GM18858 (cell line): ENCODE results near the gene NRXN2.

ENCODE experiments used
- ATAC-seq: cut with Tn5 transposase; IDR thresholded peaks from one replicate; pipeline ENCODE4 v1.9.1; 2021; ENCODE audit not compliant: unreplicated experiment

The NRXN2 gene

DNA sequence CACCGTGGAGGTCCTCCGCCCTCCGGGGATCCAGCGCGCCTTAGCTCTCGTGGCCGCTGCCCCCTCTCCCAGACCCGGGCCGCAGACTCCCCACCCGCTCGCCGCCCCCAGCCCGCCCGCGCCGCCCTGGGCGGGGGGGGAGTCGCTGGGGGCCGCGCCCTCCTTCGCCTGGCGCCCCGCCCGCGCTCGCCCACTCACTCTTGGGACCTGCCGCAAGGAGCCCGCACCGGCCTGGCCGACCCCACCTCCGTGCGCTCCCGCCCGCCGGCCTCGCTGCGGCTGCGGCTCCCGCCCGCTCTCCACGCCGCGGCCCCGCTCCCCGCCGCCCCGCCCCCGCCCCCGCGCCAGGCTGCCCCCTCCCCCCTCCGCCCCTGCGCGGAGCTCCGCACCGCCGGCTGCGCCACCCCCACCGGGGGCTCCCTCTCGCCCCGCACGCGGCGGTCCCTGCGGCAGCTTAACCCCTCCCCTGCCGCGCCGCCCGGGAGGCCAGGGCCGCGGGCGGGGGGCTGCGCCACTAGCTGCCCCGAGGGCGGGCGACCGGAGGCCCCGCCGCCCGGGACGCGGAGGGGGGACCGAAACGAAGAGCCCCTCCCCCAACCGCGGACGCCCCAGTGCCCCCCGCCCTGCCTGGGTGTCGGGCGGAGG lies 21.7 kb upstream of the NRXN2 start:
- no peak for ATAC-seq

DNA sequence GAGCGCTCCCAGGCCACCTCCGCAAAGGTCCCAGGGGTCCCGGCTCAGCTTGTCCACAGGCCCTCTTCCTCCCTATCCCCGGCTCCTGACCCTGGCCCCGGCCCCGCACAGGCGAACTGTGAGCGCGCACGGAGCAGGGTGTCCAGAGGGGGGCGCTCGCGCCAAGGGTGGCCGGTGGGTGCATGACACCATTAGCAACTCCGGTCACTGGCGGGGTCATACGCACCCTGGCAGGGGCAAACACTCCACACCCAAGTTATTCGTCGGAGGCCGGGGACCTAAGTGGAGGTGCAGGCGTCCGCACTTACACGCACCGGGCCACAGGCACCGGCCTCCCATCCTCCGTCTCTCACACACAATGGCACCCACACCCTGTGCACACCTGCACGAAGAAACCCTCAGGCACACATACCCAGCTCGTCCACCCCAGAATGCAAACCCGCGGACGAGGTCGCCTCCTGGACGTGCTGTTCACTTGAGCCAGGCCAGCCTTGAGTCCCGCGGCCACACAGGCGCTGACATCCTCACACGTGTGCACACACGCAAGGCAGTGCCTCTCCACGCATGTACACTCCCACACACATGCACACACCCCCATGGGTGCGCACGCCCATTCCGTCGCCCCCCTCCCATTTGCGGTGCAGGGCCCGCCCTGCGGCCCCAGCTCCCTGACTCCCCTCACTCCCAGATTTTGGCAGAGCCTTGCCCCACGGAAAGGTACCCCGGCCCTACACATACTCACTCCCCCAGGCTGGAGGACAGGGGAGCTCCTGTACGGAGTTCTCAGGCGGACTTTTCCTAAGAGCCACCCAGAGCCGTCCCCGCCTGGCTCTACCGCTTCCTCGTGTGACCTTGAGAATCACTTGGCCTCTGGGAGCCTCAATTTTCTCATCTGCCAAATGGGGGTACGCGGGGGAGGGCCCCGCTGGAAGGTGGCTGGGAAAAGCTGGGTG lies 20.9 kb upstream of the NRXN2 start, which contains the start of gene RASGRP2:
Gene RASGRP2, minus strand, starts transcription at position 552 of the 953 bp plus-strand sequence. CDS start 1,276 bp downstream, outside the sequence.
- ATAC-seq: no peak

DNA sequence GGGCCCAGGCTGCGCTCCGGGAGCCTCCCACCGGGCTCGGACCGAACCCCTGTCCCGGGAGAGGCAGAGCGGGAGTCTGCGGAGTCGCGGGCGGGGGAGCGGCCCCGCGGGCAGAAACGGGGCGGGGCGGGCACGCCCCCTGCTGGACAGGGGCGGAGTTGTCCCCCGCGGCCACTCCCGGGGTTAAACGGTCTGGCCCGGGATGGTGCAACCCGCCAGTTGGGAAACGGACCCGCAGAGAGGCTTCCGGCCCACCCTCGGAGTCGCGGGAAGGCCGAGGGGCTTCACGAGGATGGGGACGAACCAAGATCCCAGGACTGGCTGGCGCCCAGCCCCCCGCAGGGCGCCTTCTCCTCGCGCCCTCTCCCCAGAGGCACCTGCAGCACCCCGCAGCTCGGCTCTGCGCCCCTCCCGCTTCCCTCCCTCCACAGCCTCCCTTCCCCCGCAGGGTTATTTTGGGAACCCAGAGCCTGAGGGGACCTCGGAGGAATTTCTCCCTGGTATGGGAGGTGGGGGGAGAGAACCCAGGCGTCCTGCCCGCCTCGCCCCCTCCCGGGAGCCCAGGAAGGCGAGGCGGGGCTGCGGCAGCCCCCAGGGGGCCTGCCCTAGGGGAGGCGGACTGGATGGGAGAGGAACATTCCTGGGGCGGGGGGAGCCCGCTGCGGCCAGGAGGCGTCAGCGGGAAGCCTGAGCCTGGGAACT lies 20.0 kb upstream of the NRXN2 start:
- ATAC-seq: no peak

DNA sequence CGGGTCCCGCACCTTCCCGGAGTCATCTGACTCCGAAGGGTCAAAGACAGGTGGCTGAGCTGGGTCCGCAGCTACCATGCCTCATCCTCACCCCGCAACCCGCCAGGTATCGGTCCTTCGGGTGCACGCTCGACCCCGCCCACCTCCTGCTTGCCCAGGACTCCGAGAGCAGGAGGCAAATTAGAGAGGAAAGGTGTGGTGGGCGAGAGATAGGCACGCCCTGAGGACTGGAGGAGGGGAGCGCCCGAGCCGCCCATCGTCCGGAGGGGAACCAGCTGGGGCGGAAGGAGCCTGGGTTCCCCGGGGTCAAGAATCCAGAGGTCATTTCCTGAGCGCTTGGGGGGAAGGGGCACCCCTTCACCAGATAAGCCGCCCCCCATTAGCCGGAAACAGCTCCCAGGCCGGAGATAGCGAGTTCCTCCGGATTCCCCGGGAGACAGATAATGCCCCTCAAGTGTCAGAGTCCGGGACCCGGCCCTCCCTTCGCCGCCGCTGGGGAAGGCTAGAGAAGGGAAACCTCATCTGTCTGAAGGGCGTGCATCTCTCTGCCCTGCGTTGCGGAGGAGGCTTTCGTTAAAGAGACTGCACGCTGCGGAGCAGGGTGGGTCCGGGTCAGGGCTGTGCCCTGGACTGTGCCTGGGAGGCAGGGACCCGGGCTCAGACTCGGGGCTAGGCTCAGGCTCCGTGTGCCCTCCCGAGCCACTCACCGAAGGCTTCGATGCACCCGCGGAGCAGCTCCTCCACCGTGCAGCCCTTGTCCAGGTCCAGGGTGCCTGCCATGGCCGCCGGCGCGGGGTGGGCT lies 19.3 kb upstream of the NRXN2 start:
- no peak for ATAC-seq

DNA sequence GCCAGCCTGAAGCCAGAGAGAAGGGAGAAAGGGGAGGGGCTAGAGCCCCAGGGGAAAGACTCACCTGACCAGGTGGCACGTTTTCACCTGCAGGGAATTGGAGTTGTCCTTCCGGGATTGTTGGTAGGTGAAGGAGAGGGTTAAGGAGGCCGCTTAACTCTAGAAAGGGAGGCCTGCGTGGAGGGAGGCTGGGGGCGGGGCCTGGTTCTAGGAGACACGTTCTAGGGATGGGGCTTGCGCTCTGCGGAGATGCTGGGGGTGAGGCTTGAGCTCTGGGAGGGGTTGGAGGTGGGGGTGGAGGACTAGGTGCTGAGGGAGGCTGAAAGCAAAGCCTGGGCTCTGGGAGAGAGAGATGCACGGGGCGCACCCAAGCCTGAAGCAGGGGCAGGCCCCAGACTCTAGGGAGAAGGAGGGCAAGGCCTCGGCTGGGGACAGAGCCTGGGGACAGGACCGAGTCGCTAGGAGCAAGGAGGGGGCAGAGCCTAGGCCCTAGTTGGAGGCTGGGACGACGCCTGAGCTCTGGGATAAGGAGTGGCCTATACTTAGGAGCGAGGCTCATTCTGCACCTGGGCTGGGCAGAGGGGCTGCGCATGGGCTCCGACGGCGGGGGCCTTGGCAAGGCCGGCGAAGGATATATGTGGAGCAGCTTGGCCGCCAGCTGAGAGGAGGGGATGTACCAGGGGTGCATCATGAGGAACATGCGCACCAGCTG lies 18.5 kb upstream of the NRXN2 start:
- ATAC-seq: no peak

DNA sequence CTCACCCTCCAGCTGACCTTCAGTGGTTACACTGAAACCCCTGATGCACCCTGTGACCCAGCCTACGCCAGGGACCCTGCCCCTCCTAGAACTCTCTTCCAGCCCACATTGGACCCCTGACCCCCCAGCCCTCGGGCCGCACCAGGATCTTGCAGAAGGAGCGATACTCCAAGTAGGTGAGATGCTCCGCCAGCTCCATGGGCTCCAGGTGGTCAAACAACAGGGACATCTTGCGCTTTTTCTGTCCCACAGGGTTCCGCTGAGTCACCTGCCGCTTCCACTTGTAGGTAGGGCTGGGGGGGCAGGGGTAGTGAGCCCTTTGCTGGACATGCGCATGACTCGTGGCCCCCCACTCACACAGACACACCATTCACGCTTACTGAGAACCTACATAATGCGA lies 16.9 kb upstream of the NRXN2 start:
- no peak for ATAC-seq

DNA sequence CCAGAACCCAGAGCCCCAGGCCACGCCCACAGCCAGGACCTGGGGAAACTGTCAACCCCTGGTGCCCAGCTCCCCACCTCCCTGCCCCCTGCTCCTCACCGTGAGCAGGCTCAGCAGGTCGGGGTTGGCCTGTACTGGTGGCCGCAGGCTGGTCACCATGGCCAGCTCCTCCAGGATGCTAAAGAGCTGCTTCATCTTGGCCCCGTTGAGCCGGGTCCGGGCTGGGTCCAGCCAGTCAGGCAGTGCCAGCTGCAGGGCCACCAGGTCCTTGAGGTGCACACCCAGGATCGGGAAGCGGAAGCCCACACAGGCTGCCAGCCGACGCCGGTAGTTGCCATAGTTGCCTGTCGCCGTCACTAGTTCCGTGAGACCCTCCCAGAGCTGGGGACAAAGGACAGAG lies 13.7 kb upstream of the NRXN2 start:
- no peak for ATAC-seq

DNA sequence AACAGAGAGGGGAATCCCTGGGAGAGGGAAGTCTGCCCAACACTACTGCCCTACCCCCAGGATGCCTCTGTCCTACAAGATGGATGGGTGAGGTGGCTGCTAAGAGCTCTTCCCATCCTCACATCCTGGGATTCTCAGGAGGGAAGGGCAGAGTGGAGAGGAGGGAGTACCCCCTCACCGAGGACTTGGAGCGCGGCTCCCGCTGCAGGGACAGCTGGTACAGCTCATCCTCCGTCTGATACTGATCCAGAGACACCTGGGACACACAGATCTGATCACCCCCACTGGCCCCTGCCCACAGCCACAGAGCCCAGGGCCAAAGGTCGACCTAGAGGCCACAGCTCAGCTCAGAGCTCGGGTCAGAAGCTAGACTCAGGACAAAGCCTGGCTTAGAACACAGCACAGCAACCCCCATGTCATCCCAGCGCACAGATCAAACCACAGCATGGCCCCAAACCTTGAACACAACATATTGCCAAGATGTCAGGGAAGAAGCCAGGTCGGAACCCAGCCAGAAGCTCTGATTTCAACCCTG lies 12.8 kb upstream of the NRXN2 start:
- no peak for ATAC-seq

DNA sequence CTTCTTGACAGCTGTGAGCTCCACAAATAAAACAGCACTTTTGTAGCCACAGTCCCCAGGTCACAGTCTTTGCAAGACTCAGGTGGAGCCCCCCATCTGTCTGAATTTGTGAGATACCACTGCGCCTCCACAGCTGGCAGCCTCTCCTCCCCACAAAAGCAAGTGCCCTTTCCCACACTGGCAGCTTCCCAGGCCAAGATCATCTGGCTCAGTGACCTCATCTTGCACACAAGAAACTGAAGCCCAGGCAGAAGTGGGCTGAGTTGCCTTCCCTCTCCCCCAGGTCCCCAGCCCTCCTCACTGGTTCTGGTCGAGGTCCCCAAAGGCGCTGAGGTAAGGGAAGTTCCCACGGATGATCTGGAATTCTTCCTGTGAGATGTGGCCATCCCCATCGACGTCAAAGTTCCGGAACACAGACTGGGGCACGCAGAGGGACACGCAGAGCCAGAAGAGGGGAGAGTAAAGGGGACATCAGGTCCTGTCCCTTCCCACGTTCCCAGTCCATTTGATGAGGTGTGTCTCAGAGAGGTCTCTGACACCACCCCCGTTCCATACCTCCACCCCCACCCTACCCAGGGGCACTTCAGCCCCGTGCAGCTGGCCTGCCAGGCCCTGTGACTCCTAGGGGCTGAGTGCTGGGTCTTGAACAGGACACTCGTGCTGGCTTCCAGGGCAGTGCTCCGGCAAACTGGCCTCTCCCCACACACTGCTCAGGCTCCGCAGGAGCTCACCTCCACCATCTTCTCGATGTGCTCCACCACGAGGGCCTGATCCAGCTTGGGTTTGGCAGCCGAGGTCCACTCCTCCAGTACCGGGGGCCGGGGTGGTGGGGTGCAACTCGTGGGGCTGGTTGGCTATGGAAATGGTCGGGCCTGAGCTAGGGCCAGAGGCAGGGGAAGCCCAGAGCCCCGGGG lies 12.1 kb upstream of the NRXN2 start:
- no peak for ATAC-seq

DNA sequence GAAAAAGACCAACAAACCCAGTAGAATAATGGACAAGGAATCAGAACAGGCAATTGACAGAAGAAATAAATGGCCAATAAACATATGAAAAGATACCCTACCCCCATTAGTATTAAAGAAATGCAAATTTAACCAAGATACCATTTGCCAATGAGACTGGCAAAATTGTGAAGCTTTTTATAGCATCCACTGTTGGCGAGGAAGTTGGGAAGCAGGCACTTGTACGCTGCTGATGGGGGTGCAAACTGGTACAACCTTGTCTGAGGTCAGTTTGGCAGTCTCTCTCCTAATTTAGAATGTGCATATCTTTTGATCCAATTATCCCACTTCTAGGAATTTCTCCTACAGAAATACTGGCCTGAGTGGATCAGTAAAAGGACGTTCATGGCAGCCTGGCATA lies 8.6 kb upstream of the NRXN2 start:
- no peak for ATAC-seq

DNA sequence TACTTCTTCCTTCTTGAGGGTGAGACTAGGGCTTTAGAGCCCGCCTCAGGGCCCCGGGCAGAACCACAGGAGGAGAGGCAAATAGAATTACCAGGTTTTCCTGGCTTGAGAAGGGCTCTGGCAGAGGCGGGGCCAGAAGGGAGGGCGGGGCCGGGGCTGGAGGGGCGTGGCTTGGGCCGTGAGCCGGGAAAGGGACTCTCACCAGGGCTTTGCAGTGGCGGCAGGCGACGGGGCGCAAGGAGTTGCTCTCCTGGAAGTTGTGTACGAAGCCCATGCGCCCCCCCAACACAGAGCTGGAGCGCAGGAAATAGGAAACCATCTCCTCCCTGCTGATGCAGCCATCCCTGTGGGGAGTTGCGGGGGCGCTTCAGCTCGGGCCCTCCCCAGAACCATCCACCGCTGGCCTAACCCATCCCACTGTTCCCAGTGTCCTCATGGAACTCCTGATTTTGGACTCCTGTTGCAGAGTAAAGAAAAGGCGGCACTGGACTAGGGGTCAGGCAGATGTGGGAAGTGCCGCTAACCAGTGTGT lies 6.9 kb upstream of the NRXN2 start:
- ATAC-seq: no peak

DNA sequence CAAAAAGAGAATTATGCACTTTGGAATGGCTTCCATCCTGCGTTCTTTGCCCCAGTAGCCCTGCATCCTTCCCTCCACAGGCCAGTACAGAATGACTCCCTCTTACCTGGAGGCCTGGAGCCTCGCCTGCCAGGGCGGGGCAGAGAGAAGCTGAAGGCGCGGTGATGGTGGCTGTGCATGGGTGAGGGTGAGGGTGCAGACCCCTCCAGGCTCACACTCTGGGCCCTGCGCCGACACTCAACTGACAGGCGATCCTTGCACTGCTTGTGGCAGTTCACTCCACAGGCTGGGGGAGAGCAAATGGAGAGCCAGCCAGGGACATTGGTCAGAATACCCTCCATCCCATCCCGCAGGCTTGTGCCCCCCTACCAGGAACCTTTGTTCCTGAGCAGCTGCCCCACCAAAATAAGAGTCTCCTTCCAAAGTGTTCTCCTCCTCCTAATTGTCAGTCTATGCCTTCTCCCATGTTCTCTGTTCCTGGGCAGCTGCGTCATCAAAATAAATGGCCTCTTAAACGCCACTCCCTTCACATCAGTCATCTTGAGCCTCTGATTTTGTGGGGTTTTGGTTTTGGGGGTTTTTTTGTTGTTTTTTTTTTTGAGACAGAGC lies 5.9 kb upstream of the NRXN2 start:
- no peak for ATAC-seq

DNA sequence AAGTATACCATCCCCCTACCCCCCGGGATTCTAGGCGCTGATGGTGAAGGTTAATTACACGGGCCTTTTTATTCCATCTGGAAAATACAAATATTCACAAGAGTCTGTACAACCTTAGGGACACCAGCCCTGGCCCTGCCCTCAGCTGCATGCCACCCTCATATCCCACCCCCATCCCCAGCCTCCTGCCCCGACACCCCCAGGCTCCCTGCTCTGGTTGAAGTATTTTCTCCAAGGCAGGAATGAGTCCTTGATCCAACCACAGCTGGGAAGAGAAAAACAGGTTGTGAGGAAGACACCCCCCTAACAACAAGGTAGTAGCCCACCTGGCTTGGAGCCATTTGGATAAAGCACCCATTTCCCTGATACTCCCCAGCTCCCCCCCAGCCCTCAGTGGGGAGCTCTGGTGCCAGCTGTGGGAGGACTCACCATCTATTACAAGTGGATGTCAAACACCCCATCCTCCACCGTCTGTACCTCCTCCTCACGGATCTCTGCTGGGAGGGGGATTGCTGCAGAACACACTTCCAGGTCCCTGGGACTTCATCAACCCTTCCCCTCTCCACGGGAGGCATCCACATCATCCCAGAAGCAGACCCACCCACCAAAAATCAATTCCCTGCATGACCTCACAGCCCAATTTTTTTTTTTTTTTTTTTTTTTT lies 4.0 kb upstream of the NRXN2 start:
- no peak for ATAC-seq

DNA sequence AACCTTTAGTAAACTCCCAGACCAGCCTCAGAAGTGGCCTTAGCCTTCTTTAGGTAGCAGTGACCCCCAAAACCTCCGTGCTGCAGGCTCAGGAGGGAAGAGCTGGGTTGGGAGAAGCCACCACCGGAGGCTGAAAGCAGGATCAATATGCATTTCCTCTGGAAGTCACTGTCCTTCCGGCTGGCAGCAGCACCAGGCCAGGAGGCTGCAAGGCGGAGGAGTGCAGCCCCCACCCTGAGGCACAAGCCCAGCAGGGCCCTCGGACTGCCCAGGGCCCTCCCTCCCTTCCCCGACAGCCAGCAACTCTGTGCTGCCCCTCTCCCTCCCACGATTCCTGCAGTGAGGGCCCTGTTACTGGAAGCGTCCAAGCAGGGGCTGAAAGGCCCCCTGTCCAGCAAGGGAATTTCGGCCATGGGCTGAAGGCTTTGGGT lies 3.2 kb upstream of the NRXN2 start:
- ATAC-seq: no peak

DNA sequence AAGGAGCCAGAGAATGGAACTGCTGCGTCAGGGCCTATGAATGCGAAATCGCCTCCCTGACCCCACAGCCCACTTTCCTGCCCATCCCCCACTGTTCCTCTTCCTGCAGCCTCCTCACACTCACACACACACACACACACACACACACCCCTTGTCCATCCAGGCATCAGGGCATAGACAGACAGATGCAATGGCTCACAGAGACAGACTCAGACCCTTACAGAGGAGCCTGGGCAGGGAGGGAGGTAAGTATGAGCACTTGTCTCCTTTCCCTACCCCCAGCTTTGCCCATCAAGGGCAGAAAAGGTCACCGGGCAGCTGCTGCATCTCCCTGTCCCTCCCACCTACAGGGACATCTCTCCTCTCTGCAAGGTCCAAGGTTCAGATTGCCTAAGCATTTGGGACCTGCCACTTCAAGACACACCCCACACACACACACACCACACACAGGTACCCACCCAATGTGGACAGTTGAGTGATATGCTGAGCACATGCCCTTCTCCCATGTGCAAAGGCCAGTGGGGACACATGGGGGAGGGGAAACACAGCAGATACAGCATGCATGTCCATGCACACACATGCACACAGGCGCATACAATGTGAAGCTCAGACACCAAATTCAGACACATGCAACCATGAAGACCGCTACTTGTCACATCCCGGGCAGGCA lies 2.0 kb upstream of the NRXN2 start:
- no peak for ATAC-seq

DNA sequence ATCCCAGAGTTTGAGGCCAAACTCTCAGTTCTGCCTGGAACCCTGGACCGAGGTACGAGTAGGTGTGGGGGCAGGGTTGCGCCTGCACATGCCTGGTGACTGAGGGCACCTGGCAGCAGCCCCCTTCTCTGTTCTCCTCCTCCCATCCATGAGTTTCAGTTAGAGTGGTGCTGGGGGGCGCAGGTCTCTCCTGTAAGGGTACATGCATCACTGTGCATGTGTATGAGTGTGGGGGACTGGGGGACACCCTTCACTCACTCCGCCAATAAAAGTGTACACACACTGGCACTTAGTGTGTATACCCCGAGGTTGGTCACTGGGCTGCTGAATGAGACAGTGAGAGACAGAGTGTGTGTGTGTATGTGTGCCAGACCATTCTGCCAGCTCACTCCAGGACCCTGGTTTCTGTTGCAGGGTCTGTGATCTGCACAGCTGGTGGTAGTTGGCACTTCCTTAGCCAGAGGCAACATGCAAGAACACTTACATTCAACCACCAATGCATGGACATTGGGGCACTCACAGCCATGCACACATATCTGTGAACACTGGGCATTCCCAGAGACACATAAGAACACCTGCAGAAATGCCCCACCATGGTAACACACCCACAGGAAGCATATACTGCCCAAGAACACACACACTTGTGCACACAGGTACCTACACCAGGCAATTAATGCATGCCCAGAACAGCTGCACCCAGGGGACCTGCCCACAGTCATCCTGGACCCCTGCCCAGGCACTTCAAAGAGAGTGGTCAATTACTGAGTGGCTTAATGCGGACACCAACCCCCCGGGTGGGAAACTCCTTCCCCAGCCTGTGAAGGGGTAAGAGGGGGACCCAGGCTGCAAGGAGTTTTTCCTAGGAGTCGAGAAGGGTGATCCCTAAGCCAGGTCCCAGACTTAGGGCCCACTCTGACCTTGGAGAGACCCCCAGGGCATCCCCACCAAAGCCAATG lies 1.2 kb upstream of the NRXN2 start:
- no peak for ATAC-seq
